Endothelial cell of umbilical vein (primary cell): Measurements from ENCODE around the gene CPED1. TPM values are rescaled to one million over a fixed set of nuclear protein-coding genes. Genes with fewer than 3 reads are reported as not detected.

Source experiments
- BruUV-seq: library from RNA; stranded (reverse); fragments of 400-500 nt; replicated peaks from 2 replicates; lab custom pipeline; 2021; lab: Mats Ljungman, UMichigan
- CTCF ChIA-PET: fragments of 300-600, 350-600 bp; sonication (Branson Sonifier 250); formaldehyde crosslinking; loops from one replicate; lab custom pipeline; 2021; ENCODE audit warnings: antibody characterized with exemption, inconsistent platforms; lab: Charles Lee
- POLR2A ChIA-PET: fragments of 300-600, 350-600 bp; sonication (Branson Sonifier 250); formaldehyde crosslinking; loops from one replicate; lab custom pipeline; 2021; ENCODE audit warnings: antibody characterized with exemption, inconsistent platforms; lab: Charles Lee
- DNase-seq: peaks from one replicate; pipeline ENCODE4 v3.0.0-alpha.2; 2011; ENCODE audit warnings: low read depth, low spot score
- FAIRE-seq: peaks from 2 replicates; lab custom pipeline; 2011; peaks lifted over from hg19 to GRCh38; lab: Jason Lieb, UNC
- H2AFZ ChIP-seq: 2 replicates; pipeline ENCODE4 v1.6.0; 2012; ENCODE audit warnings: low read depth, low read length, control low read depth, inconsistent platforms
- H3K27ac ChIP-seq: 2 replicates; pipeline ENCODE4 v1.5.1; 2011; ENCODE audit warnings: low read depth, mild to moderate bottlenecking, control low read depth, low read length, moderate library complexity; ENCODE audit not compliant: insufficient read depth
- H3K27me3 ChIP-seq, 2 experiments: 2 replicates each; pipeline versions ENCODE4 v1.6.0 to v1.6.1; 2011; ENCODE audit warnings: low read length in 2 of 2, mixed read lengths in 1 of 2; ENCODE audit not compliant: control insufficient read depth in 2 of 2, insufficient read depth in 2 of 2
- H3K36me3 ChIP-seq, 2 experiments: 2 replicates in 1 of 2; 3 replicates in 1 of 2; pipeline ENCODE4 v1.5.1; 2011; ENCODE audit warnings: low read length in 2 of 2, mild to moderate bottlenecking in 1 of 2, moderate library complexity in 1 of 2; ENCODE audit not compliant: control insufficient read depth in 2 of 2, insufficient read depth in 2 of 2; ENCODE audit errors: extremely low read depth in 1 of 2
- H3K4me1 ChIP-seq: 3 replicates; pipeline ENCODE4 v1.5.1; 2011; ENCODE audit warnings: mild to moderate bottlenecking, low read length; ENCODE audit not compliant: control insufficient read depth, insufficient read depth; ENCODE audit errors: extremely low read depth
- H3K4me2 ChIP-seq: 2 replicates; pipeline ENCODE4 v1.6.1; 2011; ENCODE audit warnings: low read length, control low read depth, mixed read lengths; ENCODE audit not compliant: insufficient read depth
- H3K4me3 ChIP-seq, 3 experiments: fragments of 200-600 bp in 1 of 3; sonication (generic), shearing (Covaris generic) in 1 of 3; replicated peaks in 1 of 3; 2 replicates each; pipeline ENCODE4 v1.5.1; 2011 to 2016; ENCODE audit warnings: control low read depth in 3 of 3, low read length in 3 of 3, mild to moderate bottlenecking in 2 of 3, inconsistent platforms in 1 of 3, low read depth in 1 of 3, moderate library complexity in 1 of 3; ENCODE audit not compliant: insufficient read depth in 1 of 3
- H3K79me2 ChIP-seq: 2 replicates; pipeline ENCODE4 v1.6.0; 2012; ENCODE audit warnings: low read length, inconsistent platforms; ENCODE audit not compliant: control insufficient read depth, insufficient read depth
- H3K9ac ChIP-seq: replicated peaks from 2 replicates; pipeline ENCODE3; 2011; ENCODE audit warnings: low read length, control low read depth; ENCODE audit not compliant: insufficient read depth; ENCODE audit errors: extremely low read depth
- H3K9me1 ChIP-seq: replicated peaks from 3 replicates; pipeline ENCODE4 v1.6.0; 2011; ENCODE audit warnings: mild to moderate bottlenecking, low read length; ENCODE audit not compliant: control insufficient read depth, insufficient read depth; ENCODE audit errors: extremely low read depth
- H3K9me3 ChIP-seq: replicated peaks from 2 replicates; pipeline ENCODE4 v1.5.1; 2012; ENCODE audit warnings: low read length, inconsistent platforms; ENCODE audit not compliant: control insufficient read depth, insufficient read depth
- H4K20me1 ChIP-seq: replicated peaks from 2 replicates; pipeline ENCODE3; 2011; ENCODE audit warnings: mild to moderate bottlenecking, low read length; ENCODE audit not compliant: control insufficient read depth, insufficient read depth; ENCODE audit errors: extremely low read depth
- CTCF ChIP-seq, 2 donors: IDR thresholded peaks; 1 replicate in 1 of 2; 2 replicates in 1 of 2; pipeline ENCODE4 v1.5.1; 2011; ENCODE audit warnings: low read length in 2 of 2, mild to moderate bottlenecking in 2 of 2, moderate library complexity in 2 of 2, control low read depth in 1 of 2, inconsistent platforms in 1 of 2, low read depth in 1 of 2; ENCODE audit not compliant: insufficient read depth in 1 of 2; ENCODE audit errors: extremely low read depth in 1 of 2
- EZH2 ChIP-seq: IDR thresholded peaks from 2 replicates; pipeline ENCODE4 v1.6.1; 2012; ENCODE audit warnings: borderline replicate concordance, low read depth, mild to moderate bottlenecking, moderate library complexity, low read length, inconsistent platforms; ENCODE audit not compliant: severe bottlenecking
- GATA2 ChIP-seq: IDR thresholded peaks from 2 replicates; pipeline ENCODE4 v1.7.0; 2011; ENCODE audit warnings: low read depth, mild to moderate bottlenecking, moderate library complexity, mixed read lengths, low read length; ENCODE audit not compliant: insufficient read length, insufficient read depth
- JUN ChIP-seq: IDR thresholded peaks from 2 replicates; pipeline ENCODE4 v1.6.1; 2011; ENCODE audit warnings: borderline replicate concordance, low read depth; ENCODE audit not compliant: insufficient read length, insufficient read depth
- MAX ChIP-seq: IDR thresholded peaks from 2 replicates; pipeline ENCODE4 v1.6.1; 2011; ENCODE audit not compliant: insufficient read depth, insufficient read length
- POLR2AphosphoS5 ChIP-seq: IDR thresholded peaks from 2 replicates; pipeline ENCODE4 v1.6.1; 2012; ENCODE audit warnings: low read depth, mild to moderate bottlenecking, control low read depth, low read length, moderate library complexity; ENCODE audit not compliant: insufficient read depth
- dilution Hi-C: fragments of 300-500 bp; cut with MboI; formaldehyde crosslinking; loops from one replicate; pipeline ENCODE4 v1.15.0; 2019; ENCODE audit warnings: low sequenced_read_pairs; ENCODE audit not compliant: extremely low pct_ligation_motif_present
- intact Hi-C: fragments of 100-400 bp; cut with micrococcal nuclease; formaldehyde crosslinking; loops from one replicate; pipeline ENCODE4 v1.10.0; 2022
- polyA plus RNA-seq, 4 experiments: library from polyadenylated mRNA; depleted of rRNA in 3 of 4; stranded (reverse) in 3 of 4; unstranded in 1 of 4; fragments of >200 nt; gene quantifications; 2 replicates each; pipeline versions ENCODE4 v1.2.1 to v1.2.3, GENCODE V29; 2011 to 2012; ENCODE audit warnings: missing spikeins in 1 of 4
- total RNA-seq: library from RNA; stranded (reverse); gene quantifications from 2 replicates; pipeline ENCODE4 v1.2.3, GENCODE V29; 2021

The CPED1 gene
- total and polyA plus RNA-seq, 2 donors (not counting 3 experiments of a cell fraction or from before 2014, with no cell fraction given) = 0.22 to 3.0 TPM

GRCh38 chr7:121322460-121322859 is 333.9 kb downstream of the CPED1 start:
- H2AFZ ChIP-seq = no peak overlapping the region
- H3K9me3 ChIP-seq = no peaks in the 10 kb centered on the region
- H3K4me2 ChIP-seq = no peak overlapping the region
- DNase-seq = no peak
- H3K79me2 ChIP-seq = no peaks in the 10 kb centered on the region
- no peaks in the 10 kb centered on the region for H4K20me1 ChIP-seq
- BruUV-seq = no TSS peak
- TF ChIP-seq CTCF (IDR thresholded peaks at IDR 0.05; ENCODE audit: extremely low read depth in 1 of 2, insufficient read depth in 1 of 2, low read depth in 1 of 2, low read length in 2 of 2) = no peak
- no peak for TF ChIP-seq JUN
- no peak for TF ChIP-seq MAX
- TF ChIP-seq POLR2AphosphoS5 = no peak
- no peak for TF ChIP-seq GATA2
- TF ChIP-seq EZH2 = no peak
- ChIA-PET CTCF (no interaction called here), POLR2A (no interaction called here)
- no peaks in the 10 kb centered on the region for H3K4me1 ChIP-seq
- H3K27me3 ChIP-seq = peaks cover 0 to 4% of the 10 kb centered on the region in 2 experiments
- H3K9me1 ChIP-seq = no peaks in the 10 kb centered on the region
- no peak overlapping the region for H3K27ac ChIP-seq
- no peak for FAIRE-seq
- no peaks in the 10 kb centered on the region for H3K36me3 ChIP-seq
- H3K9ac ChIP-seq = no peak overlapping the region
- intact Hi-C loops = no loop called here
- dilution Hi-C loops = no loop called here
- no peak overlapping the region for H3K4me3 ChIP-seq
